Endothelial cell of umbilical vein (primary cell): ENCODE data around the gene SLC22A9. TPM values are rescaled to one million over a fixed set of nuclear protein-coding genes. Genes with fewer than 3 reads are reported as not detected.

Experiments
- BruUV-seq: library from RNA; stranded (reverse); fragments of 400-500 nt; replicated peaks from 2 replicates; lab custom pipeline; 2021; lab: Mats Ljungman, UMichigan
- CTCF ChIA-PET: fragments of 300-600, 350-600 bp; sonication (Branson Sonifier 250); formaldehyde crosslinking; loops from one replicate; lab custom pipeline; 2021; ENCODE audit warnings: antibody characterized with exemption, inconsistent platforms; lab: Charles Lee
- POLR2A ChIA-PET: fragments of 300-600, 350-600 bp; sonication (Branson Sonifier 250); formaldehyde crosslinking; loops from one replicate; lab custom pipeline; 2021; ENCODE audit warnings: antibody characterized with exemption, inconsistent platforms; lab: Charles Lee
- DNase-seq: peaks from one replicate; pipeline ENCODE4 v3.0.0-alpha.2; 2011; ENCODE audit warnings: low read depth, low spot score
- FAIRE-seq: peaks from 2 replicates; lab custom pipeline; 2011; peaks lifted over from hg19 to GRCh38; lab: Jason Lieb, UNC
- H2AFZ ChIP-seq: 2 replicates; pipeline ENCODE4 v1.6.0; 2012; ENCODE audit warnings: low read depth, low read length, control low read depth, inconsistent platforms
- H3K27ac ChIP-seq: 2 replicates; pipeline ENCODE4 v1.5.1; 2011; ENCODE audit warnings: low read depth, mild to moderate bottlenecking, control low read depth, low read length, moderate library complexity; ENCODE audit not compliant: insufficient read depth
- H3K27me3 ChIP-seq, 2 experiments: 2 replicates each; pipeline versions ENCODE4 v1.6.0 to v1.6.1; 2011; ENCODE audit warnings: low read length in 2 of 2, mixed read lengths in 1 of 2; ENCODE audit not compliant: control insufficient read depth in 2 of 2, insufficient read depth in 2 of 2
- H3K36me3 ChIP-seq, 2 experiments: 2 replicates in 1 of 2; 3 replicates in 1 of 2; pipeline ENCODE4 v1.5.1; 2011; ENCODE audit warnings: low read length in 2 of 2, mild to moderate bottlenecking in 1 of 2, moderate library complexity in 1 of 2; ENCODE audit not compliant: control insufficient read depth in 2 of 2, insufficient read depth in 2 of 2; ENCODE audit errors: extremely low read depth in 1 of 2
- H3K4me1 ChIP-seq: 3 replicates; pipeline ENCODE4 v1.5.1; 2011; ENCODE audit warnings: mild to moderate bottlenecking, low read length; ENCODE audit not compliant: control insufficient read depth, insufficient read depth; ENCODE audit errors: extremely low read depth
- H3K4me2 ChIP-seq: 2 replicates; pipeline ENCODE4 v1.6.1; 2011; ENCODE audit warnings: low read length, control low read depth, mixed read lengths; ENCODE audit not compliant: insufficient read depth
- H3K4me3 ChIP-seq, 3 experiments: fragments of 200-600 bp in 1 of 3; sonication (generic), shearing (Covaris generic) in 1 of 3; replicated peaks in 1 of 3; 2 replicates each; pipeline ENCODE4 v1.5.1; 2011 to 2016; ENCODE audit warnings: control low read depth in 3 of 3, low read length in 3 of 3, mild to moderate bottlenecking in 2 of 3, inconsistent platforms in 1 of 3, low read depth in 1 of 3, moderate library complexity in 1 of 3; ENCODE audit not compliant: insufficient read depth in 1 of 3
- H3K79me2 ChIP-seq: 2 replicates; pipeline ENCODE4 v1.6.0; 2012; ENCODE audit warnings: low read length, inconsistent platforms; ENCODE audit not compliant: control insufficient read depth, insufficient read depth
- H3K9ac ChIP-seq: replicated peaks from 2 replicates; pipeline ENCODE3; 2011; ENCODE audit warnings: low read length, control low read depth; ENCODE audit not compliant: insufficient read depth; ENCODE audit errors: extremely low read depth
- H3K9me1 ChIP-seq: replicated peaks from 3 replicates; pipeline ENCODE4 v1.6.0; 2011; ENCODE audit warnings: mild to moderate bottlenecking, low read length; ENCODE audit not compliant: control insufficient read depth, insufficient read depth; ENCODE audit errors: extremely low read depth
- H3K9me3 ChIP-seq: replicated peaks from 2 replicates; pipeline ENCODE4 v1.5.1; 2012; ENCODE audit warnings: low read length, inconsistent platforms; ENCODE audit not compliant: control insufficient read depth, insufficient read depth
- H4K20me1 ChIP-seq: replicated peaks from 2 replicates; pipeline ENCODE3; 2011; ENCODE audit warnings: mild to moderate bottlenecking, low read length; ENCODE audit not compliant: control insufficient read depth, insufficient read depth; ENCODE audit errors: extremely low read depth
- CTCF ChIP-seq, 2 donors: IDR thresholded peaks; 1 replicate in 1 of 2; 2 replicates in 1 of 2; pipeline ENCODE4 v1.5.1; 2011; ENCODE audit warnings: low read length in 2 of 2, mild to moderate bottlenecking in 2 of 2, moderate library complexity in 2 of 2, control low read depth in 1 of 2, inconsistent platforms in 1 of 2, low read depth in 1 of 2; ENCODE audit not compliant: insufficient read depth in 1 of 2; ENCODE audit errors: extremely low read depth in 1 of 2
- EZH2 ChIP-seq: IDR thresholded peaks from 2 replicates; pipeline ENCODE4 v1.6.1; 2012; ENCODE audit warnings: borderline replicate concordance, low read depth, mild to moderate bottlenecking, moderate library complexity, low read length, inconsistent platforms; ENCODE audit not compliant: severe bottlenecking
- FOS ChIP-seq: IDR thresholded peaks from 2 replicates; pipeline ENCODE4 v1.6.1; 2011; ENCODE audit warnings: mild to moderate bottlenecking, low read length, moderate library complexity, borderline replicate concordance; ENCODE audit not compliant: insufficient read depth
- GATA2 ChIP-seq: IDR thresholded peaks from 2 replicates; pipeline ENCODE4 v1.7.0; 2011; ENCODE audit warnings: low read depth, mild to moderate bottlenecking, moderate library complexity, mixed read lengths, low read length; ENCODE audit not compliant: insufficient read length, insufficient read depth
- JUN ChIP-seq: IDR thresholded peaks from 2 replicates; pipeline ENCODE4 v1.6.1; 2011; ENCODE audit warnings: borderline replicate concordance, low read depth; ENCODE audit not compliant: insufficient read length, insufficient read depth
- MAX ChIP-seq: IDR thresholded peaks from 2 replicates; pipeline ENCODE4 v1.6.1; 2011; ENCODE audit not compliant: insufficient read depth, insufficient read length
- MYC ChIP-seq: IDR thresholded peaks from one replicate; pipeline ENCODE4 v1.6.1; 2011; ENCODE audit warnings: mild to moderate bottlenecking, low read depth, low read length
- POLR2A ChIP-seq: IDR thresholded peaks from 2 replicates; pipeline ENCODE4 v1.6.1; 2012; ENCODE audit warnings: low read depth, mild to moderate bottlenecking, control low read depth, low read length
- POLR2AphosphoS5 ChIP-seq: IDR thresholded peaks from 2 replicates; pipeline ENCODE4 v1.6.1; 2012; ENCODE audit warnings: low read depth, mild to moderate bottlenecking, control low read depth, low read length, moderate library complexity; ENCODE audit not compliant: insufficient read depth
- dilution Hi-C: fragments of 300-500 bp; cut with MboI; formaldehyde crosslinking; loops from one replicate; pipeline ENCODE4 v1.15.0; 2019; ENCODE audit warnings: low sequenced_read_pairs; ENCODE audit not compliant: extremely low pct_ligation_motif_present
- intact Hi-C: fragments of 100-400 bp; cut with micrococcal nuclease; formaldehyde crosslinking; loops from one replicate; pipeline ENCODE4 v1.10.0; 2022
- polyA plus RNA-seq, 4 experiments: library from polyadenylated mRNA; depleted of rRNA in 3 of 4; stranded (reverse) in 3 of 4; unstranded in 1 of 4; fragments of >200 nt; gene quantifications; 2 replicates each; pipeline versions ENCODE4 v1.2.1 to v1.2.3, GENCODE V29; 2011 to 2012; ENCODE audit warnings: missing spikeins in 1 of 4
- total RNA-seq: library from RNA; stranded (reverse); gene quantifications from 2 replicates; pipeline ENCODE4 v1.2.3, GENCODE V29; 2021

SLC22A9 gene
- total and polyA plus RNA-seq, 2 donors (not counting 3 experiments of a cell fraction or from before 2014, with no cell fraction given): not detected

- FAIRE-seq (no peak), DNase-seq (no peak)
- intact Hi-C loops: no loop called here
- BruUV-seq: no TSS peak
- Histone ChIP-seq H3K36me3 (no peaks in the 10 kb centered on the region), H2AFZ (no peak overlapping the region), H3K9me1 (no peaks in the 10 kb centered on the region), H3K4me2 (no peak overlapping the region), H3K9ac (no peak overlapping the region), H3K27me3 (peaks cover 4 to 5% of the 10 kb centered on the region in 2 experiments), H3K4me3 (no peak overlapping the region), H3K27ac (no peak overlapping the region), H3K79me2 (no peaks in the 10 kb centered on the region), H3K9me3 (no peaks in the 10 kb centered on the region), H4K20me1 (no peaks in the 10 kb centered on the region), H3K4me1 (no peaks in the 10 kb centered on the region)
- ChIA-PET CTCF (no interaction called here), POLR2A (no interaction called here)
- dilution Hi-C loops: no loop called here
- no peak for TF ChIP-seq EZH2
- TF ChIP-seq MAX: no peak
- TF ChIP-seq POLR2A: no peak
- TF ChIP-seq GATA2: no peak
- TF ChIP-seq FOS: no peak
- TF ChIP-seq JUN: no peak
- no peak for TF ChIP-seq POLR2AphosphoS5
- TF ChIP-seq CTCF (IDR thresholded peaks at IDR 0.05; ENCODE audit: extremely low read depth in 1 of 2, insufficient read depth in 1 of 2, low read depth in 1 of 2, low read length in 2 of 2): no peak
- no peak for TF ChIP-seq MYC
Measured at GRCh38 chr11:63445118-63445517, 75.5 kb downstream of the SLC22A9 start.
